ENCODE measurements around the gene RNF223. TPM values are rescaled to one million over a fixed set of nuclear protein-coding genes. Genes with fewer than 3 reads are reported as not detected.

The RNF223 gene
- total and polyA plus RNA-seq, 4 donors, result 0.14 TPM; not detected in 3

DNA sequence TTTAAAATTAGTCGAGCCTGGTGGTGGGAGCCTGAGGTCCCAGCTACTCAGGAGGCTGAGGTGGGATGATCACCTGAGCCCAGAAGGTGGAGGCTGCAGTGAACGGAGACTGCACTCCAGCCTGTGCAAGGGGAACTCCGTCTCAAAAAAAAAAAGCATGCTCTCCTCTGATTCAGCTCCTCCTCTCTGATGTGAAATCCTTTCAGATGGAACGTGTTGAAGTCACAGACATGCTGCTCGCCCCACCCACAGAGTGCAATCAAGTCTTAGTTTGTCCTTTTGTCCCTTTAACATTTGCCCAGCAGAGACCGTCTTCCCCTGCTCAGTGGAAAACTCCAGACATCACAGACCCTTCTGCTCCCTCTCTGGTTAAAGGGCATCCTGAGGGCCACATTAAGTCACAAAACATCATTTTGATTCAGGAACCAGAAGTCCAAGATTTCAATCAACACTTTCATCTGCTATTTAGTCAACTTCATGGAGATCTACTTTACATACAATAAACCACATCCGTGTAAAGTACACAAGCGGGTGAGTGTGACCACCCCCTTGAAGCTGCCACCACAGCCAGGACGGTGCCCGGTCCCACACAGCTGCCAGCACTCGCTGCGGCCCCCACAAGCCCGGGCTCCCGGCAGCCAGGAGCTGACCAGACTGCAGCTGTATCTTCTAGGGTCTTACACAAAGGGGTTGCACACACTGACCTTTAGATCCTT, 18.9 kb upstream of the RNF223 start:
- Histone ChIP-seq H3K4me1 (ENCODE audit: control insufficient read depth in 4 of 4, insufficient read depth in 4 of 4, low read length in 3 of 4) (no peaks in the 10 kb centered on the region), H3K27ac (ENCODE audit: low read depth in 1 of 2, low read length in 2 of 2) (no peak overlapping the region)
- no peak for DNase-seq (ENCODE audit: low spot score)

More for the DNA sequence above, 18.9 kb upstream of the RNF223 start:
- Histone ChIP-seq H3K27me3 (ENCODE audit: control insufficient read depth in 4 of 4, insufficient read depth in 4 of 4, low read length in 3 of 4) (no peaks in the 10 kb centered on the region), H3K9ac (ENCODE audit: low read depth in 1 of 2, low read length in 2 of 2) (no peak overlapping the region), H3K4me3 (ENCODE audit: low read depth in 1 of 3, low read length in 3 of 3) (no peak overlapping the region), H3K9me3 (ENCODE audit: control insufficient read depth in 4 of 4, low read length in 3 of 4) (no peaks in the 10 kb centered on the region), H3K36me3 (ENCODE audit: control insufficient read depth in 4 of 4, insufficient read depth in 3 of 4, low read depth in 1 of 4, low read length in 3 of 4) (no peaks in the 10 kb centered on the region)
- WGBS, result 92% methylated on average over 14 of the region's 14 CpGs
- no peak for TF ChIP-seq ZBTB33 (IDR thresholded peaks at IDR 0.05)
- TF ChIP-seq FOXA2 (IDR thresholded peaks at IDR 0.05), result no peak
- no peak for TF ChIP-seq RXRA (IDR thresholded peaks at IDR 0.05)
- TF ChIP-seq GABPA (IDR thresholded peaks at IDR 0.05 in 1 of 2, conservative IDR thresholded peaks at IDR 0.05 in 1 of 2), result no peak
- TF ChIP-seq, protein P1, sequence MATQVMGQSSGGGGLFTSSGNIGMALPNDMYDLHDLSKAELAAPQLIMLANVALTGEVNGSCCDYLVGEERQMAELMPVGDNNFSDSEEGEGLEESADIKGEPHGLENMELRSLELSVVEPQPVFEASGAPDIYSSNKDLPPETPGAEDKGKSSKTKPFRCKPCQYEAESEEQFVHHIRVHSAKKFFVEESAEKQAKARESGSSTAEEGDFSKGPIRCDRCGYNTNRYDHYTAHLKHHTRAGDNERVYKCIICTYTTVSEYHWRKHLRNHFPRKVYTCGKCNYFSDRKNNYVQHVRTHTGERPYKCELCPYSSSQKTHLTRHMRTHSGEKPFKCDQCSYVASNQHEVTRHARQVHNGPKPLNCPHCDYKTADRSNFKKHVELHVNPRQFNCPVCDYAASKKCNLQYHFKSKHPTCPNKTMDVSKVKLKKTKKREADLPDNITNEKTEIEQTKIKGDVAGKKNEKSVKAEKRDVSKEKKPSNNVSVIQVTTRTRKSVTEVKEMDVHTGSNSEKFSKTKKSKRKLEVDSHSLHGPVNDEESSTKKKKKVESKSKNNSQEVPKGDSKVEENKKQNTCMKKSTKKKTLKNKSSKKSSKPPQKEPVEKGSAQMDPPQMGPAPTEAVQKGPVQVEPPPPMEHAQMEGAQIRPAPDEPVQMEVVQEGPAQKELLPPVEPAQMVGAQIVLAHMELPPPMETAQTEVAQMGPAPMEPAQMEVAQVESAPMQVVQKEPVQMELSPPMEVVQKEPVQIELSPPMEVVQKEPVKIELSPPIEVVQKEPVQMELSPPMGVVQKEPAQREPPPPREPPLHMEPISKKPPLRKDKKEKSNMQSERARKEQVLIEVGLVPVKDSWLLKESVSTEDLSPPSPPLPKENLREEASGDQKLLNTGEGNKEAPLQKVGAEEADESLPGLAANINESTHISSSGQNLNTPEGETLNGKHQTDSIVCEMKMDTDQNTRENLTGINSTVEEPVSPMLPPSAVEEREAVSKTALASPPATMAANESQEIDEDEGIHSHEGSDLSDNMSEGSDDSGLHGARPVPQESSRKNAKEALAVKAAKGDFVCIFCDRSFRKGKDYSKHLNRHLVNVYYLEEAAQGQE (IDR thresholded peaks at IDR 0.05), result no peak
- no peak for TF ChIP-seq CTCF (IDR thresholded peaks at IDR 0.05; ENCODE audit: low read depth, low read length, missing input control)
- no peak for TF ChIP-seq FOXA1 (IDR thresholded peaks at IDR 0.05)
- no peak for TF ChIP-seq MAX (IDR thresholded peaks at IDR 0.05)
- no peak for TF ChIP-seq ATF3 (IDR thresholded peaks at IDR 0.05)
- no peak for TF ChIP-seq HNF4A (conservative IDR thresholded peaks at IDR 0.05)
- no peak for TF ChIP-seq EGR1 (IDR thresholded peaks at IDR 0.05; ENCODE audit: low read depth in 2 of 2)
- TF ChIP-seq NR2F2 (IDR thresholded peaks at IDR 0.05), result no peak
- no peak for TF ChIP-seq HNF4G (IDR thresholded peaks at IDR 0.05)

All from liver (tissue), 9 donors.